ENCODE results near the gene RGSL1. TPM values are rescaled to one million over a fixed set of nuclear protein-coding genes. Genes with fewer than 3 reads are reported as not detected.

The RGSL1 gene
- total RNA-seq, 1 donor from 2014 or later, result not detected

DNA sequence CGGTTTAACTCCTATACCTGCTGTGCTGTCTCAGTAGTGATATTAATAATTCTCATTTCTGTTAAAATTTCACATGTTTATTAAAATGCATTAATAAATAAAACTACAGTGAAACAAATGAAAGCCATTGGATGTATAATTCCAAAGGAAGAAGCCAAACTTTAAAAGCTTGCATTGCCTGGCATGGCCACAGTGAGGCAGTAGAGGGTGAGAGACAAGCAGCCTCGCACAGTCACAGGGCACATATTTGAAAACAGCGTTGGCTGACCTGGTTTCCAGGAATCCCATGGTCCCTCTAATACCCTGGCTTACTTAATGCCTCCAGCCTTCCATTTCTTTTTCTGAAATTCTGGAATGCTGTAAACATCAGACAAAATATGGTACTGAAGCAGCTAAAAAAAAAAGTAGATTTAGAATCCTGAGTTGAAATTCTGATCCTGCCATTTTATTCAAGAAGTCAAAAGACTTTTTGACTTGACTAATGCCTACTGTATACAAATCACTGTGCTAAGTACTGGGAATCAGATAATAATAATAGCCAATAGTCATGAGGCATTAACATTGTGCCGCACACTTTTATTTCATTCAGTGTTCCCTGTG is 145.8 kb downstream of the RGSL1 start:
- peak; percentile 75 for DNase-seq

- no peak for DNase-seq
Measured at GRCh38 chr1:182596934-182597333, 147.0 kb downstream of the RGSL1 start.

- DNase-seq, result no peak
Measured at GRCh38 chr1:182598296-182598695, 148.3 kb downstream of the RGSL1 start.

GRCh38 chr1:182599339-182599738 is 149.4 kb downstream of the RGSL1 start:
- no peak for DNase-seq

DNA sequence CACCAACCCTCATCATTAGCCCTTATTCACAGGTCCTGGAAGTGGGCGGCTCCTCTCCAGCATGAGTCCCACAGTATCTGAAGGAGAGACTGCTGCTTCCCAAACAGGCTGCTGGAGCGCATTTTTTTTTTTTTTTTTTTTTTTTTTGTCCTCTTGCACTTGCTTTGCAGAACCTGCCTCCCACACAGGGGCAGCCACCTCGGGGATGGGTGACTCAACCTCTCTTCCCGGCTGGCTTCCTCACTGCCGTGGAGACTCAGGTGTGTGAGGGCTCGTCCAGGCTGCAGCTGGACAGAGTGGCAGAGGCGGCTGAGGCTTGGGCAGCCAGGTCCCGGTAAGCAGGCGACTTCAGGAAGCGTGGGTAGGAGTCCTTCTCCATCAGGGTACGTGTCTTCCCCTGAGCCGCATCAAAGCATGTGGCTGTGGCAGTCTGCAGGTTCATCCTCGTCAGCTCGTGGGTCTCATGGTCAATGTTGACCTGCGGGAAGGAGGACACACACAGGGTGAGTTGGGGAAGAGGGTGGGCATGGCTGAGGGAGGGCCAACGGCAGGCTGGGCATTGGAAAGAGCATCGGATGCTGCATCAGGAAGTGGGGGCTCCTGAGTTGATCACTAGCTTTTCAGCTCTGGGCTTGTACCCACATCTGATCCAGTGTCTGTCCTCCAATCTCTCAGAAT is 150.2 kb downstream of the RGSL1 start:
- DNase-seq, result no peak

DNA sequence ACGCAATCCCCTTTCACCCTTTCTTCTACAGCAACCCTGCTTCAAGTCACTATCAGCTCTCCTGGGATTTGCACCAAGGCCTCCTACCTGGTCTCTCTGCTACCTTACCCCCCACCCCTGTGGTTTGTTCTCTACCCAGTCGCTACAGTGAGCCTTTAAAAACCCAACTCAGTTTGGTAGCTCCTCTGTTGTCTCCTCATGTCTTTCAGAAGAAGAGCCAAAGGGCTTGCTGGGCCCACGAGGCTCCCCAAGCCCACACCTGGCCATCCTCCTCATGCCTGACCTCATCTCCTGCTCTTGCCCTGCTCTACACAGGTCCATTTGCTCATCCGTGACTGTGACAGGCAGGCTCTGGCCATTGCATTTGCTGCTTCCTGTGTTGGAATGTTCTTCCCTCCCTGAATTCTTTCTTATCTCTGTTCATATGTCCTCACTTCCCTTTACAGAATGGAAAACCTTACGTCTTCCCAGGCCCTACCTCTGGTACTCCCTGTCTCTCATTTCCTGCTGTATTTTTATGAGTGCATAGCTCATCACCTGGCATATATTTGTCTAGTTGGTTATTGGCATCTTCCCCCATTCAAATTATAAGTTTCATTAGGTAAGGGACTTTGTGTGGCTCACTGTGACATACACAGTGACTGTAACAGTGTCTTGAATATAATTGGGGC is 150.9 kb downstream of the RGSL1 start:
- DNase-seq, result no peak

- DNase-seq, result peak; percentile 87
Measured at GRCh38 chr1:182601416-182601786, 151.5 kb downstream of the RGSL1 start.

DNA sequence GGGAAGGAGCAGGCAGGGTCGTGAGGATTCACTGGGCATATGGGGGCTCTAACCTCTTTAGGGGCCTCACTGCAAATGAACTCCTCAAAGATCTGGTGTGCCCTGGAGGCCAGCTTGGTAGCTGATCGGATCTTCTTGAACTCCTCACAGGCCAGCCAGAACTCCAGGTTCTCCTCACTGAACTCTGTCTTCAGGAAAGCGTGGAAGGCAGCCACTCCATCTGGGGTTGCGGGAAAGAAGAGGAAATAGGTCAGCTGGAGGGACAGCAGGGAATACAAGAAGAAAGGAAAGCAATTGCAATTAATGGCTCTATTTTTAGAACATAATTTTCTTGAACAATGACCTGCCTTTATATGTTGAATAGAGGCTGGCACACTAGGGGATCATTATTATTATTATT is 152.0 kb downstream of the RGSL1 start:
- no peak for DNase-seq

DNA sequence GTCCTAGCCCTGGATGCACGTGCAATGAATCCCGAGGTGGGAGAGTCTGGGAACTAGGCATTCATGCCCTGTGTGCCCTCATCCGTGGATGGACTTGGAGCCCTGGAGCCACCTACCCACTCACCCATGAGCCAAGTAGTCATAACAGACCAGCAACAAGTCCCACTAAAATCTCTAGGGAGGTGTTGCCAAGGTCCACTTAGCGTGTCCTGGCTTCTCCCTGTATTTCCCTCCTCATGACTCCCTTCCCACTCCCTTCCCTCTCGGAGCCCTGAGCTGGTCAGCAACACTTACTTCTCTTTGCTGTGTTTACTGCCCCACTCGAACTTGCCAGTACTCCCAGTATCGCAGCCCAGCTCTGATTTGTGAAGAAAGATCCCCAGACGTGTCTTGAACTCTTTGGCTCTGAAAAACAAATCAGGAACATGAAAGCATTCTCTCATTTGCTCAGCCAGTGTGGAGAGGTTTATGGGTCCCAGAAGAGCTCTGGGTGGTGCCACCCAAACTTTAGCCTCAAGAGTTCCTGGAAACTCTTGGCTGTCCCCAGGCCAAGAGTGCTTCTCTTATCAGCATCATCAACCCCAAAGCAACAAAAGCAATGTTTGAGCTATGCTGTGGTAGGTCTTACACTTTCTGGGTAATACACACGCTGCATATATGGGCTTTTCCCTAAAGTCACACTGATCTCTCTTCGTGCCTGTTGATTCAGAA is 153.1 kb downstream of the RGSL1 start:
- DNase-seq, result no peak

- DNase-seq, result no peak
Measured at GRCh38 chr1:182603646-182604174, 153.8 kb downstream of the RGSL1 start.

- peak; percentile 75 for DNase-seq
Measured at GRCh38 chr1:182604175-182605164, 154.5 kb downstream of the RGSL1 start, which contains the start of gene RGS16. TSS of gene RGS16 (minus strand) at chr1:182604389. CDS start at chr1:182604259, 130 bp downstream.

DNA sequence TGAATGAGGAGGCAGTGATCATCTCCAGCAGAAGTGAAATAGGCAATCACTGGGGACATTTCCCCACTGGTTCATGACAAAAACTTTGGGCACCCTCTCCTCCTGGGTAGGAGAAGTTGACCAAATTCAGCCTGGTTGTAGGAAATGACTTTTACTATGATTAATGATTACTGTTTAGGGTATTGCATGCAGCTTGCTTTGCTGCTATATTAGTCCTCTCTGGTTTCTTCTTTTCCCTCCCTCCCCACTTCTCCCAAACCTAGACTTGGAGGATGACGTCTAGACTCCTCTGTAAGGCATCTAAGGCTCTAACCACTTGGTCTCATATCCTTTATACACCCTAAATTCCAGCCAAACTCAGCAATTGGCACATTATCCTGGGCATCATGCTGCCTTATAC is 157.6 kb downstream of the RGSL1 start:
- DNase-seq, result no peak

GRCh38 chr1:182608236-182608635 is 158.3 kb downstream of the RGSL1 start:
- no peak for DNase-seq

DNA sequence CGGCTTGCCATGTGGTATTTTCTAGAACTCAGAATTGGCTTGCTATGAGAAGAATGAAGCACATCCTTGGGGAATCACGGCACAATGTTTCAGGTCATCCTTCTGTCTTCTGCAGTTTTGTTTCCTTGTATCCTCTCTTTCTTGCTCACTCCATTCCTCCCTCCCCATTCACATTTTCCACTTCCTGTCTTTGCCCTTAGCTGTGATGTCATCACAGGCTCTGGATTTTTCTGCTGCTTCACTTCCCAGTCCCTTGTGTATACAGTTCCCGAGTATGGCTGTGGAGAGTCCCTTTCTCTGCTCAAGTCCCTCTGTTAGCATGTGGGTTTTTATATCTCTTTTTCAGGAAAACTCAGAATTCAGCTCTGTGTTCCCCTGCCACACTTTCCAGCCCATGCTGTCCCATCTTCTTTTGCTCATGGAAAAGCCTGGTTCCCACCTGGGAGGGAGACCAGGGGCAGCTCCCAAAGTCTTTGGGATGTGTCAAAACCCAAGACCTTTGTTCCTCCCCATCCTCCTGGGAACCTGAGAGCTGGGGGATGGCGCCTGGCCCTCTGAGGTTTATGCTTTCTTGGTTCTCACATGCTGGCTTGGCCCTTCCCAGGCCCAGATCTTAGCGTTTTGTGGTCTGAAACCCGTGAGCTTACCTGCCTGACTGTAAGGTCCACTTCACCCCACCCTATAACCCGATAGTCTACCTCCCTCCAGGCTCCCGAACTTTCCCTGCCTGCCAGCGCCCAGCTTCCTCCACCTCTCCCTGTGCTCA is 159.1 kb downstream of the RGSL1 start:
- no peak for DNase-seq

Other genes starting within 250 kb of the RGSL1 start
- gene GLUL, start 58.4 kb upstream of the RGSL1 start, total RNA-seq, result 377 and 422 TPM in 2 replicates
- gene TEDDM1, start 49.5 kb upstream of the RGSL1 start, total RNA-seq, result not detected in 2 replicates
- gene RNASEL, start 139.1 kb downstream of the RGSL1 start, total RNA-seq, result 2.9 and 3.1 TPM in 2 replicates
- 1.2 and 2.0 TPM in 2 replicates for gene RGS16, start 154.2 kb downstream of the RGSL1 start, total RNA-seq
- gene RGS8, start 234.4 kb downstream of the RGSL1 start, total RNA-seq, result not detected in 2 replicates

Measured in dermis blood vessel endothelial cell (primary cell).